NCI-H146 treated with DMSO at 0.1 percent for 48 hours (cell line): ENCODE measurements around the gene TMEM94.
"Not testable (repeated sequence)": the region's sequence is repeated elsewhere in the genome, so short reads cannot be mapped to it uniquely, and the experiment has no call there.

Experiments
- DNase-seq: peaks from one replicate; lab custom pipeline; 2025; ENCODE audit not compliant: unreplicated experiment; lab: John Stamatoyannopoulos, UW

The TMEM94 gene

GRCh38 chr17:75445296-75445695 lies 11.1 kb upstream of the TMEM94 start:
- no peak for DNase-seq

- DNase-seq = not testable (repeated sequence)
Measured at GRCh38 chr17:75445896-75446295, 10.5 kb upstream of the TMEM94 start.

DNA sequence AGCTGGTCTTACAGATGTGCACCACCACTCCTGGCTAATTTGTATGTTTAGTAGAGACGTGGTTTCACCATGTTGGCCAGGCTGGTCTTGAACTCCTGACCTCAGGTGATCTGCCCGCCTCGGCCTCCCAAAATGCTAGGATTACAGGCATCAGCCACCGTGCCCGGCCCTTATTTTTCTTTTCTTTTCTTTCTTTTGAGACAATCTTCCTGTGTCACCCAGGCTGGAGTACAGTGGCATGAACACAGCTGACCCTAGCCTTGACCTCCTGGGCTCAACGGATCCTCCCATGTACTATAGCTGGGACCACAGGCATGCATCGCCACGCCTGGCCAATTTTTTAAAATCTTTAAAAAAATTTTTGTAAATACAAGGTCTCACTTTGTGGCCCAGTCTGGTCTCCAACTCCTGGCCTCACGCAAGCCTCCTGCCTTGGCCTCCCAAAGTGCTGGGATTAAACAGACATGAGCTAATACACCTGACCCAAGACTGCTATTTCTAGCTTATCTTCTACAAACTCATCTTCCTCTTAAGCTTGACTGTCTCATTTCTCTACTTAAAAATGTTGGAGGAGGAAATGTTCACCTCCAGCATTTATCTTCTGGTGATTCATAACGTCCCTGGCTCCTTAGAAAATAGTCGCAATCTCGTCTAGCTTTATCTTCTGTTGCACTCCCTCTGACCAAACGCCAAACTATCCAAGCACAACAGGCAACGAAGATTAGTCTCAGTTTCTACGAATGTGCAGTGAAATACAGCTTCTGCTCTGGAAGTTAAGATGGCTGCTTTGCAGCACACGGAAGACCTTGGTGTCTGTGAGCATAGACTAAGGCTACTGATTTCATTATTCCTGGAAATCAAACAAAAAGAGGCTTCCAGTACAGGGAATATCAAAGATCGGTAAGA lies 8.2 kb upstream of the TMEM94 start:
- no peak for DNase-seq

DNA sequence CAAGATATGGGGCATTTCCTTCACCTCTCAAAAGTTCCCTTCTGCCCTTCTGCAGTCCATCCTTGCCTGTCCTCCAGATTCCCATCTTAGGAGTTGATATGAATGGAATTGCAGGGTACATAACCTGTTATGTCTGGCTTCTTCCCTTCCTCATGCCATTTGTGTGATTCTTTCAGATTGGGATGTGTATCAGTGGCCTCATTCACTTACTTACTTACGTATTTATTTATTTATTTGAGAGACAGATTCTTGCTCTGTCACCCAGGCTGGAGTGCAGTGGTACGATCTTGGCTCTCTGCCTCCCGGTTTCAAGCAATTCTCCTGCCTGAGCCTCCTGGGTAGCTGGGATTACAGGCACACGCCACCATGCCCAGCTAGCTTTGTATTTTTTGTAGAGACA lies 6.2 kb upstream of the TMEM94 start:
- DNase-seq = no peak

DNA sequence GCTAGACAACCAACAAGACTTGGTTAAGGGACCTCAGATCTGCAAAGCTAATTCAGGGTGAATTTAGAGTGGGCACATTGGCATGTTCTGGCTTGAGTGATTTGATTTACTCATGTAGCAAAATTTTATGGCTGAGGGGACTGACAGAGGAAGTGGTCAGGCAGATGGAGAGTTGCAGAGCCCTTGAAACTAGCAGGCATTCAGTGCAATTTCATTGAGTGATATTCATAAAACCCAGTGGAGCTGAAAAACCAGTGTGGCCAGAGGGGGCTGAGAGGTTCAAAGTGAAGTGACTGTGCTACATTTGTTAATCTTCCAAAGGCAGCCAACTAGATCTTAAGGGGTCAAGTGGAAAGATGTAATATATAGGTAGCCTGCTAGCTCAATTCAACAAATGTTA lies 2.2 kb upstream of the TMEM94 start:
- DNase-seq = no peak

DNA sequence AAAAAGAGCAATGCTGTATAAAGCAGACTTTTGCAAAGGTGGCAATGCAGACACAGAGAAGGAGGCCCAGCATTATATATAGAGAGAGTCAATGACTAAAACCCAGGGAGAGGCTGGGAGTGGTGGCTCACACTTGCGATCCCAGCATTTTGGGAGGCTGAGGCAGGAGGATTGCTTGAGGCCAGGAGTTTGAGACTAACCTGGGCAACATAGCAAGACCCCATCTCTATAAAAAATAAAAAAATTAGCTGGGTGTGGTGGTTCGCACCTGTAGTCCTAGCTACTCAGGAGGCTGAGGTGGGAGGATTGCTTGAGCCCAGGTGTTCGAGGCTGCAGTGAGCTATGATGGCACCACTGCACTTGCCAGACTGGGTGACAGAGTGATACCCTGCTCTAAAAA lies 1.8 kb upstream of the TMEM94 start:
- not testable (repeated sequence) for DNase-seq

DNA sequence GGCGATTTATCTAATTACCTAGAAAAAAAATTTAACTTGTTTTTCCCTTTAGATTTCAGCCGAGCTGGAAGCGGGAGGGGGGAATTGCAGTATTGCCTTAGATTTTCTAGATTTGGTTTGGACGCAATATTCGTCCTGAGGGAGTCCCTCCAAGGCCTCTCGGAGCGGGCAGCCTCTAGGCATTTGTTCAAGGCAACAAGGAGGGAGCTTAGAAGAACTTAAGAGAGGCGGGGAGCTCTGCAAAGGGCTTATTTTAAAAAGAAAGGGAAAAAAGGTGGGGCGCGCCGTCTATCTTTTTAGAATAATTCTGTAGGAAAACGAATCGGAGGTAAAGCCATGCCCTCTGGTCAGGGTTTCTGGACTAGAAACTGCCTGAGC lies 407 bp upstream of the TMEM94 start:
- no peak for DNase-seq

GRCh38 chr17:75457047-75457654 lies 716 bp downstream of the TMEM94 start:
- peak; percentile 35 for DNase-seq

GRCh38 chr17:75459246-75459589 lies 2.8 kb downstream of the TMEM94 start:
- DNase-seq = no peak

DNA sequence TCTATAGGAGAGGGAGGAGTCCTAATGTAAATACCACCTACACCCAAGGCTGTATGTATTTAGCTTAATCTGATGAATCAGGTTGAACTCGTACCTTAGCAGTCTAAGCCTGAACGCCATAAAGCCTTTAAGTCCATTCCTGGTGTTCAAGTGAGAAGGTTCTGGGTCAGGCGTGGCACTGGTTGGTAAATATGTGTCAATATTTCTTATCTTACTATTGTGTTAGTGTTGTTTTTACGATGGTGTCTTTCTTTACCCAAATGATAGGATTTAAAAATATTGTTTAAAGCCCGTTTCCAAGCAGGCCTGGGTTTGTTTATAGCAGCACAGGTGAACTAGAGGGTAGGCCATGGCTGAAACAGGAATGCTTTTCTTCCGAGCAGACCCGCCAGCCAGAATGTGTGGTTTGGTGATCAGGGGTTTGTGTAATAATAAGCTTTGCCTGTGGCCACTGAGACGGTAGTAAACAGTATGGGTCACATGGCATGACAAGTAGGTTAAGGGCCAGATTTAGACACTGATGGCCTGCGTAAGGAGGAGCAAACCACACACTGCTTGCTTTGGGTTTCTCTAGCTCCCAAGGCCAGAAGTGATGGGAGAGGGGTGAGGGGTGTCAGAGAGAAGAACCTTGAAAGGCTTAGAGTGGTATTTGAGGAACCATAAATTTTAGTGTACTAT lies 3.3 kb downstream of the TMEM94 start:
- DNase-seq = no peak

GRCh38 chr17:75460295-75460694 lies 3.9 kb downstream of the TMEM94 start:
- no peak for DNase-seq

DNA sequence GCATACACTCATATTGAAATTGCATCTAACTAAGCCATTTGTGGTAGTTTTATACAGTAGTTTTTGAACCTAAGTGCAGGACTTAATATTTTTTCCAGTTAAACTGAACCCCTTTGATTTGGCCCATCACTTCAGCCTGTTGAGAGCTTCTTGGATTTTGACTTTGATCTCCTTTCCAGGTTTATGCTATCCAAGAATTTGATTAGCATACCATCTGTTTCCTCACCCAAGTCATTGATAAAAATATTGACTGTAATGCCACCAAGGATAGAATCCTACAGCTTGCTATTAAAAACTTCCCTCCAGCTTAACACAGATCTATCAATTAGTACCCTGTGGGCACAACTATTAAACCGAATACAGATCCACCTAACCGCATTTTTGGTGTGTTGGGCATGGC lies 7.2 kb downstream of the TMEM94 start:
- DNase-seq = no peak

DNA sequence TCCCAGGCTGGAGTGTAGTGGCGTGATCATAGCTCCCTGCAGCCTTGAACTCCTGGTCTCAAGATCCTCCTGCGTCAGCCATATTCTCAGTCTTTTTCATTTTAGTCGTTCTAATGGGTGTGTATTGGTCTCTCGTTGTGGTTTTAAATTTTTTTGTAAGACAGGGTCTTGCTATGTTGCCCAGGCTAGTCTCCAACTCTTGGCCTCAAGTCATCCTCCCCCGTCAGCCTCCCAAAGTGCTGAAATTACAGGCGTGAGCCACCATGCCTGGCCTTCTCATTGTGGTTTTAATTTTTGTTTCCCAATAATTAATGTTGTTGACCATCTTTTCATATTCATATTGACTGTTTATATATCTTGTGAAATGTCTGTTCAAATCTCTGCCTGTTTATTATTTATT lies 8.6 kb downstream of the TMEM94 start:
- DNase-seq = no peak

GRCh38 chr17:75468291-75468754 lies 11.9 kb downstream of the TMEM94 start:
- no peak for DNase-seq

- DNase-seq = no peak
Measured at GRCh38 chr17:75468779-75469373, 12.4 kb downstream of the TMEM94 start.

DNA sequence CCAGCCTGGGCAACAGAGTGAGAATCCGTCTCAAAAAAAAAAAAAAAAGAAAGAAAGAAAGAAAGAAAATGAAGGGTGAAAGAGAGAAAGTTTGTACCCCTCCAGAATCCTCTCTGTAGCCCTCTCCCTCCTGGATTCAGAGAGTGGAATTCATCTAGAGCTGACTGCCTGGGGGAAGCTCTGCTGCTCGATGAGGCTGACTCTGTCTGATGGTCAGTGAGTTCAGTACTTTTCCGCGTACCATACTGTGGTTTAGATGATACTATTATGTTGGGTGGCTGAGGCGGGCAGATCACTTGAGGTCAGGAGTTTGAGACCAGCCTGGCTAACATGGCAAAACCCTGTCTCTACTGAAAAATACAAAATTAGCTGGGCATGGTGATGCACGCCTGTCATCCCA lies 14.8 kb downstream of the TMEM94 start:
- no peak for DNase-seq

- DNase-seq = peak; percentile 97
Measured at GRCh38 chr17:75472119-75472518, 15.7 kb downstream of the TMEM94 start.

- no peak for DNase-seq
Measured at GRCh38 chr17:75473246-75473645, 16.8 kb downstream of the TMEM94 start.

- DNase-seq = no peak
Measured at GRCh38 chr17:75474736-75475135, 18.3 kb downstream of the TMEM94 start.

DNA sequence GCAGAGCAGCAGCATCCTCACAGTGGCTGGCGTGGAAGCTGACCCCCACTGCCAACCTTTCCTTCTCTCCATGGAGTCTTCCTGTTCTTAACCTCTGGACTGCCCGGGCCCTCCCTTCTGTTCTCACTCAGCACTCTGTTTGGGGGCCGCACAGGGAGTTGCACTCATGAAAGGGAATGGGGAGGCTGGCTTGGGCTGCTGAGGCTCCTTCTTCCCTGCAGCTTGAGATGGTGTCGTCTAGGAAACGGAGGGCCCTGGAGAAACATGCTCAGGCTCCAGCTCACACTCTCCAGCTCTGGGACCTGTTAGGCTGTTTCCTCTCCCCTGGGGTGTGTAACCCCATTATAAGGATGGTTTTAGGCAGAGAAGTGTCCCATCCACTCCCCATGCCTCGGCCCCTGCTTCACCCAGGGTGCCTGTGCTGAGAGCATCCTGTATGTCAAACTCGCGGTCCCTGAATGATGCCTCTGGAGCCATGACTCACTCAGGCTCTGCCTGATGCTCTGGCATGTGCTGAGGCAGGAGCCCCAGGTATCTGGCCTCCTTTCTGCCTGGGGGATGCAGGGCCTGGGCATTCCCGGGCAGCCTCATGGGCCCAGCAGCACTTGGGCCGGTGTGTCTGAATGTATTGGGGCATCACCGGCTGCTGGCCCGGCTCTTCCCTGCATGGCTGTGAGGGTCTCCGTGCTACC lies 18.9 kb downstream of the TMEM94 start:
- no peak for DNase-seq

GRCh38 chr17:75475851-75476250 lies 19.4 kb downstream of the TMEM94 start:
- DNase-seq = no peak
